GM13977 (cell line): ENCODE results near the gene RECQL5.

Experiments
- DNase-seq: peaks from one replicate; pipeline ENCODE4 v3.0.0; 2012; ENCODE audit warnings: low spot score
- CTCF ChIP-seq: IDR thresholded peaks from 2 replicates; pipeline ENCODE4 v1.5.1; 2012; ENCODE audit warnings: mild to moderate bottlenecking, control low read depth; ENCODE audit not compliant: insufficient read depth; ENCODE audit errors: extremely low read depth, missing control alignments
- in situ Hi-C: fragments of 300-500 bp; cut with MboI; formaldehyde crosslinking; loops from one replicate; pipeline ENCODE4 v1.12.0; 2022; ENCODE audit warnings: low sequenced_read_pairs, low pct_unique_long_range_greater_than_20kb, mixed read lengths, inconsistent platforms; ENCODE audit not compliant: unreplicated experiment

RECQL5 gene

GRCh38 chr17:75703191-75703590, 36.2 kb upstream of the RECQL5 start:
- TF ChIP-seq CTCF = no peak
- no peak for DNase-seq
- in situ Hi-C loops = no loop called here

GRCh38 chr17:75701288-75701687, 34.3 kb upstream of the RECQL5 start:
- no peak for DNase-seq
- TF ChIP-seq CTCF = no peak

GRCh38 chr17:75698659-75699058, 31.7 kb upstream of the RECQL5 start:
- TF ChIP-seq CTCF = no peak
- DNase-seq = no peak
- in situ Hi-C loops = no loop called here

More at GRCh38 chr17:75701288-75701687, 34.3 kb upstream of the RECQL5 start:
- in situ Hi-C loops = no loop called here

GRCh38 chr17:75697651-75698291, 30.8 kb upstream of the RECQL5 start:
- DNase-seq = no peak
- TF ChIP-seq CTCF = no peak
- in situ Hi-C loops = no loop called here

GRCh38 chr17:75695830-75696271, 28.9 kb upstream of the RECQL5 start:
- no peak for TF ChIP-seq CTCF
- no peak for DNase-seq
- in situ Hi-C loops = no loop called here

- DNase-seq = no peak
- TF ChIP-seq CTCF = no peak
- in situ Hi-C loops = no loop called here
Observed at GRCh38 chr17:75695141-75695829, 28.3 kb upstream of the RECQL5 start.

GRCh38 chr17:75694536-75694935, 27.6 kb upstream of the RECQL5 start:
- in situ Hi-C loops = no loop called here

More at GRCh38 chr17:75694536-75694935, 27.6 kb upstream of the RECQL5 start:
- TF ChIP-seq CTCF = no peak
- no peak for DNase-seq
